Measurements from ENCODE around the gene MIER3. TPM values are rescaled to one million over a fixed set of nuclear protein-coding genes. Genes with fewer than 3 reads are reported as not detected.

MIER3 gene
- total RNA-seq, 1 experiment from 2014 or later, result 44.8 TPM

GRCh38 chr5:56941981-56942380 is 9.9 kb downstream of the MIER3 start:
- H2BK5ac ChIP-seq (ENCODE audit: insufficient read length, low read length), result no peak overlapping the region
- H3K79me1 ChIP-seq (ENCODE audit: insufficient read depth, low read depth, low read length, poor library complexity, severe bottlenecking), result peaks cover 2% of the 10 kb centered on the region
- no peak overlapping the region for H2BK20ac ChIP-seq (ENCODE audit: low read depth, low read length, poor library complexity, severe bottlenecking)
- no peak overlapping the region for H4K5ac ChIP-seq (ENCODE audit: insufficient read length, low read depth, low read length)
- no peak overlapping the region for H3K4ac ChIP-seq (ENCODE audit: low read depth, low read length)
- H3K4me3 Mint-ChIP-seq, result no peak overlapping the region
- no peaks in the 10 kb centered on the region for H3K4me1 Mint-ChIP-seq
- no peaks in the 10 kb centered on the region for H3K27me3 Mint-ChIP-seq (ENCODE audit: low read depth)
- DNase-seq, result no peak
- no peak overlapping the region for H2BK12ac ChIP-seq (ENCODE audit: insufficient read length, low read depth, low read length)
- H3K18ac ChIP-seq (ENCODE audit: insufficient read length, low read depth, low read length), result no peak overlapping the region
- no peak overlapping the region for H3T11ph ChIP-seq (ENCODE audit: low read length)
- no peak overlapping the region for H4K91ac ChIP-seq (ENCODE audit: insufficient read length, low read depth, low read length)
- H3K27ac ChIP-seq (ENCODE audit: insufficient read length, low read depth, low read length), result no peak overlapping the region
- no peaks in the 10 kb centered on the region for H3K9me3 ChIP-seq (ENCODE audit: control insufficient read depth, low read depth, low read length)
- H3K4me2 ChIP-seq (ENCODE audit: insufficient read depth, insufficient read length, low read length), result no peak overlapping the region
- no peaks in the 10 kb centered on the region for H3K79me2 ChIP-seq (ENCODE audit: insufficient read depth, low read length)
- no peaks in the 10 kb centered on the region for H3K9me3 Mint-ChIP-seq
- no CpG with 5 or more reads among the region's 1 CpG for WGBS (ENCODE audit: extremely low coverage, insufficient read length, low lambda C conversion rate)
- no peaks in the 10 kb centered on the region for H3K27me3 ChIP-seq (ENCODE audit: insufficient read depth, low read length)
- no peak overlapping the region for H3K14ac ChIP-seq (ENCODE audit: insufficient read depth, low read length)
- no peak overlapping the region for H3K9ac ChIP-seq (ENCODE audit: extremely low read depth, insufficient read length, low read length)
- no peaks in the 10 kb centered on the region for H4K20me1 ChIP-seq (ENCODE audit: control insufficient read depth, insufficient read depth, insufficient read length)
- no peak overlapping the region for H2BK120ac ChIP-seq (ENCODE audit: low read depth, low read length, poor library complexity, severe bottlenecking)
- peaks cover 33 to 88% (median 74%) of the 10 kb centered on the region in 3 experiments; a peak in 6 of 7 replicates for H3K36me3 Mint-ChIP-seq (ENCODE audit: insufficient read depth in 1 of 3, low read depth in 3 of 3)
- no peak overlapping the region for H3K56ac ChIP-seq (ENCODE audit: insufficient read length, low read depth, low read length)
- peak overlapping the region in 1 of 3 experiments; percentile 17; a peak in 1 of 7 replicates for H3K27ac Mint-ChIP-seq
- H3K23me2 ChIP-seq (ENCODE audit: insufficient read length, low read depth, low read length, poor library complexity, severe bottlenecking), result no peaks in the 10 kb centered on the region
- no peak overlapping the region for H2BK15ac ChIP-seq (ENCODE audit: low read depth, low read length)
- no peaks in the 10 kb centered on the region for H3K4me1 ChIP-seq (ENCODE audit: insufficient read depth, low read length)
- H2AK5ac ChIP-seq (ENCODE audit: insufficient read length, low read length), result no peak overlapping the region
- no peak for TF ChIP-seq CTCF (conservative IDR thresholded peaks at IDR 0.05)
- no peak overlapping the region for H3K23ac ChIP-seq (ENCODE audit: insufficient read length, low read depth, low read length)
- H2AFZ ChIP-seq (ENCODE audit: low read length), result no peak overlapping the region
- no peak overlapping the region for H4K8ac ChIP-seq (replicated peaks; ENCODE audit: insufficient read length, low read depth, low read length)

Data from H9 (cell line).